Mucosa of descending colon (tissue), 3 donors: ENCODE data around the gene SH3RF3. TPM values are rescaled to one million over a fixed set of nuclear protein-coding genes. Genes with fewer than 3 reads are reported as not detected.

Experiments
- ATAC-seq: fragments of 200-7000 bp; cut with Tn5 transposase; one replicate; pipeline ENCODE4 v1.9.1; 2020; ENCODE audit warnings: mild to moderate bottlenecking, moderate library complexity
- DNase-seq, 3 donors: peaks; one replicate each; pipeline ENCODE4 v3.0.0-alpha.2; 2020
- H3K36me3 ChIP-seq: fragments of 200-600 bp; one replicate; pipeline ENCODE4 v1.8.0; 2021; ENCODE audit warnings: low read depth, mild to moderate bottlenecking
- H3K4me1 ChIP-seq: fragments of 200-600 bp; one replicate; pipeline ENCODE4 v1.8.0; 2021; ENCODE audit warnings: low read depth, mild to moderate bottlenecking
- H3K4me3 ChIP-seq: fragments of 200-600 bp; one replicate; pipeline ENCODE4 v1.8.0; 2021; ENCODE audit warnings: mild to moderate bottlenecking
- H3K9me3 ChIP-seq: fragments of 200-600 bp; one replicate; pipeline ENCODE4 v1.8.0; 2021; ENCODE audit warnings: mild to moderate bottlenecking
- CTCF ChIP-seq: fragments of 200-600 bp; IDR thresholded peaks from one replicate; pipeline ENCODE4 v1.8.0; 2022; ENCODE audit warnings: antibody characterized with exemption, mild to moderate bottlenecking
- intact Hi-C, 2 donors: fragments of 100-400 bp; cut with DNase I in 1 of 2; cut with micrococcal nuclease in 1 of 2; formaldehyde crosslinking; loops; one replicate each; pipeline versions ENCODE4 v1.11.0 to v1.11.1; 2022; cut with DNase I, micrococcal nuclease
- total RNA-seq, 3 donors: library from RNA; stranded (reverse); fragmentation: NEBNext Ultra II Directional in 2 of 3; extraction: Animal tissue kit (Norgen Biotek cat#: 25700) in 2 of 3; gene quantifications; one replicate each; pipeline versions ENCODE4 v1.2.1 to v1.2.4, GENCODE V29; 2021 to 2023
- donor health status: DM: no; HTN: no; CAD: no; lungs with moderate emphysema.
- donor health status: DM: no; HTN: no; CAD: no.
- donor health status: DM: no; HTN: yes; CAD: no.

The SH3RF3 gene
- total RNA-seq, 3 donors from 2014 or later: 1.9 to 3.7 (median 3.0) TPM

GRCh38 chr2:109380502-109381326, 251.7 kb downstream of the SH3RF3 start:
- TF ChIP-seq CTCF: no peak
- peaks cover 3% of the 10 kb centered on the region for H3K4me1 ChIP-seq
- ATAC-seq (no peak), DNase-seq (no peak)
- intact Hi-C loops: no loop called here
- no peaks in the 10 kb centered on the region for H3K36me3 ChIP-seq
- no peak overlapping the region for H3K4me3 ChIP-seq
- H3K9me3 ChIP-seq: no peaks in the 10 kb centered on the region

- H3K4me3 ChIP-seq: no peak overlapping the region
- DNase-seq: no peak
- ATAC-seq: no peak
Observed at GRCh38 chr2:109381327-109381820, 252.4 kb downstream of the SH3RF3 start.

GRCh38 chr2:109382226-109382895, 253.4 kb downstream of the SH3RF3 start:
- intact Hi-C loops: no loop called here
- DNase-seq: no peak
- Histone ChIP-seq H3K36me3 (no peaks in the 10 kb centered on the region), H3K4me1 (no peaks in the 10 kb centered on the region), H3K4me3 (no peak overlapping the region), H3K9me3 (no peaks in the 10 kb centered on the region)
- no peak for TF ChIP-seq CTCF
- no peak for ATAC-seq

More at GRCh38 chr2:109381327-109381820, 252.4 kb downstream of the SH3RF3 start:
- H3K36me3 ChIP-seq: no peaks in the 10 kb centered on the region
- no peaks in the 10 kb centered on the region for H3K4me1 ChIP-seq
- no peaks in the 10 kb centered on the region for H3K9me3 ChIP-seq
- TF ChIP-seq CTCF: no peak
- intact Hi-C loops: no loop called here

GRCh38 chr2:109382951-109383350, 253.9 kb downstream of the SH3RF3 start:
- peak in 1 of 3 donors; percentile 48 for DNase-seq

More at GRCh38 chr2:109382951-109383350, 253.9 kb downstream of the SH3RF3 start:
- intact Hi-C loops: no loop called here
- Histone ChIP-seq H3K4me3 (no peak overlapping the region), H3K4me1 (no peaks in the 10 kb centered on the region), H3K9me3 (no peaks in the 10 kb centered on the region), H3K36me3 (no peaks in the 10 kb centered on the region)
- no peak for TF ChIP-seq CTCF
- no peak for ATAC-seq
